NCI-H226 (cell line): ENCODE data around the gene UMAD1.
"Not testable (repeated sequence)": the region's sequence is repeated elsewhere in the genome, so short reads cannot be mapped to it uniquely, and the experiment has no call there.

Experiments used
- DNase-seq: peaks from one replicate; pipeline ENCODE4 v3.0.0-alpha.2; 2015

Gene UMAD1

DNA sequence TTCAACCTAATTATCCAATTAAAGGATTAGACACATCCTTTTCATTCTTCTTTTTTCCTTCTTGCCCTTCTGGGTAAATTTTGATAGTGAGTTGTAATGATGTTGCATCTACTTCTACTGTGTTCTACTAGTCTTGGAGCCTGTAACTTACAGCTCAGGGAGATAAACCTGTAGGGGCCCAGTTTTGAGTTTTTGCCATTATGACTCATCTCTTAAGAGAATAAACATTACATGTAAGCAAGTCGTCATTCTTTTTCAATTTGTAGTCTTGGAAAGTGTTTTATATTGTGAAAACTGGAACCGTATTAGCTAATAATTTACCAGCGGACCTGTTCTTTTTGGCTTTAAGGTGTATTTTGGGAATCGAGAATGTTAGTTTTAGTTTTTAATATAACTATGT is 167.6 kb downstream of the UMAD1 start:
- DNase-seq: peak; percentile 69

DNA sequence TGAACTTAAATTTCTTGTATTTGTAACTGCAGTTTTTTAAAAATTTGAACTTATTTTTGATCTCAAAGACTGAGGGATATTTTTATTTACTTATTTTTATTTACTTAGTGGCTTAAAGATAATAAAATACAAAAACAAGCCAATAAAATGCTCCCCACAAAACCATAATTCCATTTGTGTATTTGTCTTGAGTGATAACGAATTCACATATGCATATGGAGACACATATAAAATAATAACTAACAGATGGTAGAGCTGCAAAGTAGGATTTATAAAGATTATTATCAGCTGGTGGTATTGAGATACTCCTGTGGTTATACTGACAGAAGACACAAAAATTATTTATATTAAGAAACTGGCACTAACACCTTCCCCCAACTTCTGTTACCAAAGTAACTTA is 168.1 kb downstream of the UMAD1 start:
- no peak for DNase-seq

DNA sequence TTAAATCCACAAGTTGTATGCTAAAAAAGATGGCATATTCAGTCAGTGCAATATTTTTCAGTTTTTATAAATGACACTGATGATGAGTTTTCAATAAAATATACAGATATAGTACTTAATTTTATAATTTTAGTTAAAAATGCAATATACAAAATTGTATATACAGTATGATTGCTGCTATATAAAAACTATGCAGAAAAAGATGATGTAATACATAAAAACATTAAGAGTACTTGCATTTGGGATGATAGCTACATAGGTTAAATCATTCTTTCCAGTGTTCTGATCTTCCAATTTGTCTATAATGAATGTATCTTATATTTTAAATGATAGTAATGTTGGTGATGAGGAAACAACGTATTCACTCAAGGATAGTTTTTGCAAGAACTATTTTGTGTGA is 169.8 kb downstream of the UMAD1 start:
- no peak for DNase-seq

DNA sequence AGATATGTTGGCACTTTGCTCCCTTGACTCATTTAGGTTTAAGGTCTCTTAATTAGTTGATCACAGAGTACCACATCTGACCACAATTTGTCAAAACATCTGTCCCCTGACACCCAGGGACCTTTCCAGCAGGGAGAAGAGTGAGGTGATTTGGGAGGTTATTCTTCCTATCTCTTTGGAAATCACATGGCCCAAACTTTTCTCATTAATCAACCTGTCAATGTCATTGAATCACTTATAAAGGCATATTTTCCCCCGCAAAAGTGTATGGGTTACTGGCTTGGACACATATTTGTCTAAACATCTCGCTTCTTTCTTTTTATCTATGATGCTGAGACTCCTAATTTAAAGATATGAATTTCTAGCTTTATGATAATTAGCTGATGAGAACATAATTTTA is 170.3 kb downstream of the UMAD1 start:
- no peak for DNase-seq

DNA sequence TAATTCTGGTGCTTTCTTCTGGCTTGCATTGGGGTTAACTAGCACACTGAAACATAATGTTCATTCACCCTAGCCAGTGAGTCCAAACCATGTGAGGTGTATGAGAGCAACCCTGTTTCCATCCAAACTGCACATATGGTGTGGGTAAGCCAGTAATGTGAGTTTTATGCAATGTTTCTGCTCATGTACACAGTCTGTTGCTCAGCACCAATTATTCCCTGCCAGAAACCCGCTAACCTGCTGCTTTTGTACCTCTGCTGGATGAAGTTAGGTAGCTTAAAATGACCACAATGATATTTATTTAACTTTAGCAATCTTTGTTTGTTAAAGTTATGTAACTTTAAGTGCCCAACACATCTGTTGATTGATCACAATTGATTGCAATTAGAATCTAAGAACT is 171.6 kb downstream of the UMAD1 start:
- no peak for DNase-seq

DNA sequence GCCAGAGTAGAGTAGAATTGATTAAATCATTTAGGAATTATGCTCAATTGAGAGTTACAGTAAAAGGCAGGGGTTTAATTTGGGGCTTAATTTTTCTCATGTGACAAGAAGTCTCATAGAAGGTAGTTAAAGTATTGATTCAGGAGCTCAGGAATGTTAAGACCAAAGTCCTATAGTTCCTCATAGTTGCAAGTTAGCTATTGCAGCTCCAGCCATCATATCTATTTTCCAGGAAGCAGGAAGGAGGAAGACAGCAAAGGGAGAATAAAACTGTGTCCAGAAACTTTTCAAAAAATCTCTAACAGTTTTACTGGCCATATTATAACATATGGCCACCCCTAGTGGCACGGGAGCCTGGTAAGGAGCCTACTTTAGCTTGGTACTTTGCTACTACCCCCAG is 174.8 kb downstream of the UMAD1 start:
- DNase-seq: no peak

DNA sequence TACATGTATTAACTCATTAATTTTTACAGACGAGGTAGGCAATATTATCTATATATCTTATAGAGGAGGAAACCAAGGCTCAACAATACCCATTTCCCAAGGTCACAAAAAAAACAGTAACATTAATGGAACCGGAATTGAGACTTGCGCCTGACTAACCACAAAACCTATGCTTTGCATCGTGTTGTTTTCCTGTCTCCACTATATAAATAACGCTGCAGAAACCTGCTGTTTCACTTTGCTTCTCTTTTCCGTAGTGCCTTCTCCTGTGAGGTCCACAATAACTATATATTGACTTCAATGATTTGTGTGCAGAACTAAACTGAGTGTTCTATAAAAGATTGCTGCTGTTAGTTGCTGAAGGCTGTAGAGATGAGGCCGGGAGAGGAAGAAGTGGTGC is 175.5 kb downstream of the UMAD1 start:
- no peak for DNase-seq

DNA sequence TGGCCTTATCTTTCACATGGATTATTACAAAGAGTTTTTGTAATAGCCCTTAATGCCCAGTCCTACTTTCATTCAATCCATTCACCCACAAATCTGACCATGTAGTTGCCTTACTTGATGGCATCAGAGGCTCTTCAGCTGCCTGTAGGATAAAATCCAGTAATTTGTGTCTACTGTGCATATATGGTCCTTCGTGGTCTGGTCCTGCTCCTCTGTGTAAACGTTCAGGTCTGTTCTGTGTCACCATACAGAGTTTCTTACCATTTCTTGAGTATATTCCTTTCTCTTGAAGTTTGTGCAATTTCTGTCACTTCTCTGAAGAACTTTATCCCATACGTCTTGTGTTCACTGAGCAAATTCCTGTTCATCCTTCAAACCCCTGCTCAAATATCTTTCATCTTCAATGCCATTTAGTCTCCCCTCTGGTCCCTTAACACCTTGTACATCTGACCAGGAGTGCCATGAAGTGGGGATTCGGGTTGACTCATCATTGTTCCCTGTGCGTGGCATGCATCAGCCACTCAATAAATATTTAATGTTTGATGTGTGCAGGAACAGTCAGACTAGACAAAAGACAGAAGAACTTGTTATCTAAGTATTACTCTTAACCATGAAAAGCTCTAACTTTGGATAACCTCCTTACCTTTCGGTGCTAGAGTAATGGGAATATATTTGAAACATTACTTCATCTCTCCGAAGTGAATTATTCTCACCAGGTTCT is 176.4 kb downstream of the UMAD1 start:
- no peak for DNase-seq

DNA sequence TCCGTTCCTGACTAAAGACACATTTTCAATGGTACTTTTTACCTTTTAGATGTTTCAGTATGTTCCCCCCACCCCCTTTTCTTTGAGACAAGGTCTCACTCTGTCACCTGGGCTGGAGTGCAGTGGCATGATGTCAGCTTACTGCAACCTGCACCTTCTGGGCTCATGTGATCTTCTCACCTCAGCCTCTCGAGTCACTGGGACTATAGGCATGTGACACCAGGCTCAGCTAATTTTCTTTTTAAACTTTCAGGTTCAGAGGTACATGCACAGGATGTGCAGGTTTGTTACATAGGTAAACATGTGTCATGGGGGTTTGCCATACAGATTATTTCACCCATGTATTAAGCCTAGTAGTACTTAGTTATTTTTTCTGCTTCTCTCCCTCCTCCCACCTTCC is 177.2 kb downstream of the UMAD1 start:
- DNase-seq: no peak

DNA sequence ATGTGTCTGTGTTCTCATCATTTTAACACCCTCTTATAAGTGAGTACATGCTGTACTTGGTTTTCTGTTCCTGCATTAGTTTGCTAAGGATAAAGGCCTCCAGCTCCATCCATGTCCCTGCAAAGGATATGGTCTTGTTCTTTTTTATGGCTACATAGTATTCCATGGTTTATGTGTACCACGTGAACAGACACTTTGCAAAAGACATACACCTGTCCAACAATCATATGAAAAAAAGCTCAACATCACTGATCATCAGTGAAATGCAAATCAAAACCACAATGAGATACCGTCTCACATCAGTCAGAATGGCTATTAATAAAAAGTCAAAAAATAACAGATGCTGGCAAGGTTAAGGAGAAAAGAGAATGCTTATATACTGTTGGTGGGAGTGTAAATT is 177.6 kb downstream of the UMAD1 start:
- not testable (repeated sequence) for DNase-seq

DNA sequence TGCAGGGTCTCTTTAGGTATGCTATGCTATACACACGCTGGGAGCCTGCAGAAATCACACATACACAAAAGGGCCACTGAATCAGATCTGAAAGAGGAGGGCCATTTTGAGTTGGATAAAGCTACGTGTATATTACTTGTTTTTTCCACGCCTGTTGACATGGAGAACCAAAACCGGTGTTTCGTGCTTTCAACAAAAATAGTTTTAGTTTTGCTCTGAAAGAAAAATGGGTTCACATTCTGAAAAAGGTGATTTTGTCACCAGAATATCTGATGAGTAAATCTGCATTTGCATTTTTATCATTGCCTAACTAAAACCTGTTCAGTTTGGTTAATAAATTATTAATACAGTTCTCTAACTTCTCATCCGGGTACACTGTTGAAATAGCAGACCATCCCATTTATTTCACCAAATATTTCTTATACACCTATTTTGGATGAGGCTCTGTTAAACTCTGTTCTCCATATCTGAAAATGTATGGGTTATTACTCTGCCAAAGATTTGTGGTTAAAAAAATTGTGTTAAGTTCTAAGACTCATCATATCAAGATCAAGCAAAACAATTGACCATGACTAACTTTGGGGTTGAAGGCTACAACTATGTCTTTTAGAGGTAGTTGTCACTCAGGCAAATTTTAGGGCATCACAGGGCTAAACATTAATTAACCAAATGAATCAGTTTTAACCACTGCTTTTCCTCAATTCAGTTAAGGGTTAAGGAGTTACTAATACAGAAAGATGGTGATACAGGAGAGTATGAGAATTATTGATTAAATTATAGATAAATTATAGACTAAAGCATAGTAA is 179.1 kb downstream of the UMAD1 start:
- no peak for DNase-seq

DNA sequence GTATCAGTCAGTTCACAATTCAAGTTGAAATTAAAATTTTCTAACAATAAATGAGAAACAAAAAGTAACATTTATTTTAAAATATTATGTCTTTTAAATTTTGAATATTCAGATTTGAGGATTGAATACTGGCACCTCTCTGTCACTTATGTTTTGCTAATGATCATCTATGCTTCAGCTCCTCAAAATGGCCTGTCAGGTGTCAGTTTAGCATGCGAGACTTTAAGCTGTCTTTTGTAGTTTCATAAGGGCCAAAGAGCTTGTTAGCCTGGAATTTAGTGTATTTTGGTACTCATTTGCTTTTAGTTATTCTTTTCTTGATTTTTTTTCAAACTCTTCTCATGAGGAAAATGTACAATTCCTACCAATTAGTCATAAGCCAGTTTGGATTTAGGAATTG is 179.9 kb downstream of the UMAD1 start:
- DNase-seq: no peak

DNA sequence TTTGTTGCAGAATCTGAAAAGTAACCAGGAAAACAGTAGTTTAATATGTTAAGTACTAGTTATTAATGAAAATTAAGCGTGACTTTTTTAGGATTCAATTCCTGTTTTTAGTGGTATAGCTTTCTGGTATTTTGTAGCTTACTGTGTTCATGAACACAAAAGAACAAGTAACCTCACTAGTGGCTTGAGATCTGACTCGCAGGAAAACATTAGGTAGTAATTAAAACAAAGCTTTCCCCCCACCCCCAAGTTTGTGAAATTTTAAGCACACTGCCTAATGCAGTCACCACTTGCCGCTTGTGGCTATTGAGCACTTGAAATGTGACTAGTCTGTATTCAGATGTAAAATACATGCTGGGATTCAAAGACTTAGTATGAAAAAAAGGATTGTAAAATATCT is 180.4 kb downstream of the UMAD1 start:
- no peak for DNase-seq

DNA sequence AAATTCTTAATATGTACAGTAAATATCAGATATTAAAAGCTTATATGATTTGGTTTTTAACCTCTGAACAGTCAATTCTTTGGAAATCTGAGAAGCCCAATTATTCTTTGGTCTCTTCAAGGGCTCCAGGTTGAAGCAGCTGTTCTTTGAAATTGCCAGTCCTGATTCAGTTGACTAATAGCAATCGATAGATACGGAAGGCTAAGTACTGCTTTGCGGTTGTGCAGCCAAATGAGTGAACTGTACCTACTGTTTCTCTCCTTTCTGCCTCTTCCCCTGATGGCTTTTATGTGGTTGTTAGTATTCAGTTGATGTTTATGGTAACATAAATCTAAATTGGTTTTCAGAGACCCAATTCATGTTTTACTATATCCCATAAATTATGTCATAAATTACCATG is 181.0 kb downstream of the UMAD1 start:
- no peak for DNase-seq

DNA sequence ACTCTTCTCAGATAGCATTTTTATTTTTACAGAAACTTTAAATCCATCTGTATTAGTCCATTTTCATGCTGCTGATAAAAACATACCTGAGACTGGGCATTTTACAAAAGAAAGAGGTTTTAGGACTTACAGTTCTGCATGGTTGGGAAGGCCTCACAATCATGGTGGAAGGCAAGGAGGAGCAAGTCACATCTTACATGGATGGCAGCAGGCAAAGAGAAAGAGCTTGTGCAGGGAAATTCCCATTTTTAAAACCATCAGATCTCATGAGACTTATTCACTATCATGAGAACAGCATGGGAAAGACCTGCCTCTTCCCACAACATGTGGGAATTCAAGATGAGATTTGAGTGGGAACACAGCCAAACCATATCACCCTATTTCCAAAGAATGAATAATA is 184.7 kb downstream of the UMAD1 start:
- DNase-seq: not testable (repeated sequence)

DNA sequence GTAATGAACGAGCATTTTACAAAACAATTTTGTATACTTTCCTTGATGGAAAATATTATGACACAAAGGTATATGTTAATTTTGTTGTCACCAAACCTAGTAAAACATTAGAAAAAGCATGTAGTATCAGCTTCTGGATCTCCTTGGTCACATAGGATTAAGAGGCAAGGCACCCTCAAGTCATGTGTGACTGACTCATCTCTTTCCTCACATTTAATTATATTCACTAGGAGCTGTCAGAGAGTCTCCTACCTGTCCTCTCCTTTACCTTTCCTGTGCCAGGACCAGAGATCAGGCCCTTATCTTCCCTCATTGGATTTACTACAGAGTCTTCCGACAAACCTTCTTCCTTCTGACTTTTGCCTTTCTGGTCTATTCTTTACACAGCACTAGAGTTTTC is 189.1 kb downstream of the UMAD1 start:
- no peak for DNase-seq

DNA sequence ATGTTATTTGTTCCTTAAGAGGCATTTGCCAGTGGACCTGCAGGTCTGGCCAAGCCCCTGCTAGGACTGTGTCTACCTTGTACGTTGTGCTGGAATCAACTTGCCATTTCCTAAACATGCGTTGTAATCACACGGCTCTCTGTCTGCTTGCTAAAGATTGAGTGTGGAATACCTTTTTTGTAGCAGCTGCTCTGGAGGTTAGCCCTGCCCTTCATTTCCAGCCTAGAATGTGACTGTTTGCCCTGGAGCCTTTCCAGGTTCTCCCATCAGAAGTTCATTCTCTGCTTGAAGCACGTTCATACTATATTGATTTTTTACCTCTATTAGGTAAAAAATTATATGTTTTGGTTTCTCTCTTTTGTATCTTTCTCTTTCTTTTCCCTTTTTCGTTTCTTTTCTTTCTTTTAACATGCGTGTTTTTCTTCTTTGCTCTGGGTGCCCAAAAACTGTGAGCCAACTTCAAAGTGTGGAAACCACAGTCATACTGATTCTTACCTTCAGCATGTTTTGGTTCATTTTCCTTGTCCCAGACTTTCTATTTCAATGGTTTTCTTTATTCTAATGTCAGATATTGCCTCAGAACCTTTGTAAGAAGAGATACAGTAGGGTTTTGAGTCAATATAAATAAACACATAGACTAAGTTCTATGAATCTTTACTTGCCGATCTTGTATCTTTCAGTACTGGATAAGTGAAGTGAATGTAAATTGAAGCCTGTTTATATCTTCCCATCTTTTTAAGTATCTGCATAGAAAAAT is 189.7 kb downstream of the UMAD1 start:
- no peak for DNase-seq

DNA sequence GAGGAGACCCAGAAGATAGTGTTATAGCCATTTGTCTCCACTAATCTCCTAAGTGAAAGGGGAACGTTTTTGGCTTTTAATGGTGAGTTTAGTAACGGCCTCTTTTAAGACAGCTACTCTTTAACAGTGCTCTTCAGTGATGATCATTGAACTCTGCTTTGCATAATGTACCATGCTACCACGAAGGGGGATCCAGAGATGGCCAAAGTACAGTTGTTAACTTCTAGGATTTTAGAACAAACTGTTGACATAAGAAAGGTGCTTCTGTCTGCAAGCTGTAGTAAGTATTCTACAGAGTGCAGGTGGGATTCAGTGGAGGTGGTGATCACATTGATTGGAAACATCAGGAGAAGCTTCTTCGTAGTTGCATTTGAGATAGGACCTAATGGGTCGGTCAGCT is 192.0 kb downstream of the UMAD1 start:
- no peak for DNase-seq

DNA sequence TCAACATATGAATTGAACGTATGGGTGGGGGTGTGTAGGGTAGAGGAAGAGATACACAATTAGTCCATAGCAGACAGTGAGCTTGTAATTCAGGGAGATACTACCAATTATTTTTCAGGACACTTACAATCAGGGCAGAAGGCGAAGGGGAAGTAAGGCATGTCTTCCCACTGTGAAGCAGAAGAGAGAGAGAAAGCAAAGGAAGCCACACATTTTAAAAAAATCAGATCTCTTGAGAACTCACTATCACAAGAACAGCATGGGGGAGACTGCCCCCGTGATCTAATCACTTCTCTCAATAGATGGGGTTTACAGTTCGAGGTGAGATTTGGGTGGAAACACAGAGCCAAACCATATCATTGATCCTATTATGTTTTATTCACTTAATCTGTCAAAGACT is 194.2 kb downstream of the UMAD1 start:
- no peak for DNase-seq

DNA sequence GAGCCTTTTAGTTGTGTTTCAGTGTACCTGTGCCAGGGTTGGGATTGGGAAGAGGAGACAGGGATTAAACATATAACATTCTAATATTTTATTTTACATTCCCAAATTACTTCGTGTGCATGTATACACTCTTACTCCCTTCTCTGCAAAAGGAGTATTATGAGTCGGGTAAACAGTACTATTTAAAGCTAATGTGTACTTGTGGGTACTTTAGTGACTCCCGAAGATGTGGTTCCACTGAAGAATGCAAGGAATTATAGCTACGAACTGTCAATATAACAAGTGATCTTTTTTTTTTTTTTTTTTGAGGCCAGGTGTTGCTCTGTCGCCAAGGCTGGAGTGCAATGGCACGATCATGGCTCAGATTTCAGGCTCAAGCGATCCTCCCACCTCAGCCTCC is 200.5 kb downstream of the UMAD1 start:
- DNase-seq: no peak

DNA sequence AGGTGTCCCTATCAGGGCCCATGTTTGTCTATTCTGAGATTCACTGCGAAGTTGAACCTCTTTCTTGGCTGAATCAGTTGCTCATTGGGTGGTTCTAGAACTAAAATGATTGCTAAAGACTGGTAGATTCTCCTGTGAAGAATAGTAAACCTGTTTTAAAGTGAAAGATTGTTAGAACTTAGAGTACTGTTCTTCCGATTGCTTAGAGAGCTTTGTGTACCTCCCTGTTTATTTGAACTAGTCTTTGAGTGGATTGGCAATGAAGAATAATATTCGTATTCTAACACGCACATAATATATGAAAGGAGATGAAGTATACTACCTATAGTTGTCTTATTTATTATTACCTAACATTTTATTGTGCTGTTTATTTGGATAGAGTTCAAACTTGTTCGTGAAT is 202.7 kb downstream of the UMAD1 start:
- no peak for DNase-seq

DNA sequence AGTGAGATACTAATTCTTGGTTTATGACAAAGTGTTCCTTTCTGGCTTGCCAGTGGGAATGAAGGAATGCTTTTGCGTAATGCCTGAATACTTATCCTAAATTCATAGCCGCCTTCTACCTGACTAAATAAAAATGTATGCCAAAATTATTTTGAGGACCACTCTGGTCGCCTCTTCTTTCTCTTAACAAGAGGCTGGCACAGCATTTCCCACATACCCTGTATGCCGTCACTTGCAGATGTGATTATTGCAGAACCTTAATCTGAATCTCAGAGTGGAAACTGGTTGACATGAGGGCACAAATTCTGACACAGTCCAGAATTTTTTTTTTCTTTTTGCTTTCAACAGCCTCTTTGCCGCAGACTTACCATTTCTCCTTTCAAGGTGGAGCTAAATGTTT is 203.4 kb downstream of the UMAD1 start:
- DNase-seq: peak; percentile 29

DNA sequence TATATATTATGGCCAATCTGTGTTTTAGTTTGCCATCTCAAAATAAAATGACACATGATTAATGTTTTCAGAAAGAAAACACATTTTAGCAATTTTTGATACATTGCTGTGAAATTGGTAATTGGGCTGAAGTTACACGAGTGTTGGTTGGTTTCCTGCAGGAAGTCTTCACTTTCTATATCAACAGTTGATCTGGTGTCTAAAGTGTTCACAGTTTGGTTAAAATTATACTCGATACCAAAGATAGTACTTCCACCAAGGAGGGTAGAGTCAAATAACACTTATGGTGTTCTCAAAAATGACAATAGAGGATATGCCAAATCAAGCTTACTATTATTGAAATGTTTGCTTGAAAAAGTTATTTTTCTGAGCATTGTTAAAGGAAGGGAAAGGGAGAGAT is 207.7 kb downstream of the UMAD1 start:
- DNase-seq: no peak

DNA sequence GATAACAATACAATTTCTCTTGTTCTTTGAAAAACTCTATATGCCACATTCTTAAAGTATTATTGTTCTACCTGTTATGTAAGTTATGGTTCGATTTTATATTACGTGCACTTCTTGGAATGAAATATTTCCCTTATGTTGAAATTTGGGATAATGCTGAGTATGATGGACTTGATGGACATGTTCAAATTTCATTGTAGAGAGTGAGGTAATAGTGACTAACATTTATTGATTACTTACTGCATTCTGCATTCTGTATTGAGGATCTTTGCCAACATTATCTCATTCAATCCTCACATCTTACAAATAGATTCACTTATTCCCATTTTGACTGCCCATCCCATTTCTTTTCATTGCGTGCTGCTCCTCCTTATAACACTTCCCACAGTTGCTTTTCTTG is 208.3 kb downstream of the UMAD1 start:
- no peak for DNase-seq
